NK-92 (cell line): ENCODE results near the gene ATP2B1.

Source experiments
- DNase-seq: peaks from one replicate; lab custom pipeline; 2025; ENCODE audit not compliant: unreplicated experiment; lab: John Stamatoyannopoulos, UW

The ATP2B1 gene

DNA sequence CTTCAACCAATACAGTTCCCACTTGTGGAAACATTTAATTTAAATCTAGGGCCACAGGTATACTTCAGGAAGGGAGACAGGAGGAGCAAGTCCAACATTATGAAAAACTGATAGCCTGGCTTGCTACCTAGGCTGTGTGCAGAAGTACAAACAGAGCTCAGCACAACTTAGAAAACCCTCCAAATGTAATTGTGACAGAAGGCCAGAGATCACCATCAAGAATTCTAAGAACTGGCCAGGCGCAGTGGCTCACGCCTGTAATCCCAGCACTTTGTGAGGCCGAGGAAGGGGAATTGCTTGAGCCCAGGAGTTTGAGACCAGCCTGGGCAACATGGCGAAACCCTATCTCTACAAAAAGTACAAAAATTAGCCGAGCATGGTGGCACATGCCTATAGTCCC, 14.1 kb downstream of the ATP2B1 start:
- DNase-seq, result no peak

GRCh38 chr12:89693639-89694202, 14.9 kb downstream of the ATP2B1 start:
- no peak for DNase-seq

DNA sequence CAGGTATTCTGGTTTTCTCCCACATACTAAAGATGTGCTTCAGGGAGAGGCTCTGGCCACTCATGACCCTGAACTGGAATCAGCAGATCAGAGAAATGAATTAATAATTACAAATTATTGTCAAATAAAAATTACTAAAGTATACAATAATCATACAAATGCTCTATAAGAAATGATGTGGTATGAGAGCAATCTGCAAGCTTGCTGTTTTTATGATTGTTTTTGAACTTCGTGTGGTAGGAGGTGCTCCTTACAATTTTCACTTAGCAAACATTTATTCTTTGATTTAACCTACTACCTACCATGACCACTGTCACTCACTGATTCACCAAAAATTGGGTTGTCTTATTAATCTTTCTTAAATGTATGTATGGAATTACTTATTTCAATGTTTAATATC, 16.2 kb downstream of the ATP2B1 start:
- DNase-seq, result no peak

DNA sequence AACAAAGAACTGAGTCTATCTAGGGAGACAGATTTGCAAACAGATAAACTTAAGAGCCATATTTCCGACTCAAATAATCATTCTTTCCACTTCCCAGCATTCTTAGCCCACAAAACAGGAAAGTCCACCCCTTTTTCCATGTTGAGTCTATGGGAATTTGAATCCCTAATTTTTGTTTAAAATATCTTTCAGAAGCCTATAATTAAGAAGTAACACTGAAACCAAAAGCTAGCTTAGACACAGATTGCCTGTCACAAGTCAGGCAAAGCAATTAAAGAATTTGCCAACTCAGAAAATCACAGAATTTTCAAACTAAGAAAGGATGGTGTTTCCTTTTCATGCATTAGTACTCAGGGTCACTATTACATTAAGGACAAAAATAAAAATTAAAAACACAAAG, 17.0 kb downstream of the ATP2B1 start:
- no peak for DNase-seq

DNA sequence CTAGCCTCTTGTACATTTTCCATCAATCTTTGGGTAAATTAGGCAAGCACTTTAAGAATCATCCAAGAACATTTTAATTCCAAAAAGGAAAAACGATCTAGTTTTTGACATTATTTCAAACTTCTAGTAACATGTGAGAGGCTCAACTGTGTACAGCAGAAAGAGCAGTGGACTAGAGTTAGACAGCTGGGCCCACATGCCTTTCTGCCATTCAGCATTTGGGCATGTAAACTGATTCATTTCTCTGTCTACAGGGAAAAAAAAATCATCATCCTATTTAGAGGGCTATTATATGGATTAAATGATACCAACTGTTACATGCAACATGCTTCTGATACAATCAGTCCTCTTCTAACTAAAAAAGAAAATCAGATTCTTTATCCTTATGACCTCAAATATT, 17.7 kb downstream of the ATP2B1 start:
- no peak for DNase-seq

- DNase-seq, result no peak
Measured at GRCh38 chr12:89689306-89689705, 19.3 kb downstream of the ATP2B1 start.

DNA sequence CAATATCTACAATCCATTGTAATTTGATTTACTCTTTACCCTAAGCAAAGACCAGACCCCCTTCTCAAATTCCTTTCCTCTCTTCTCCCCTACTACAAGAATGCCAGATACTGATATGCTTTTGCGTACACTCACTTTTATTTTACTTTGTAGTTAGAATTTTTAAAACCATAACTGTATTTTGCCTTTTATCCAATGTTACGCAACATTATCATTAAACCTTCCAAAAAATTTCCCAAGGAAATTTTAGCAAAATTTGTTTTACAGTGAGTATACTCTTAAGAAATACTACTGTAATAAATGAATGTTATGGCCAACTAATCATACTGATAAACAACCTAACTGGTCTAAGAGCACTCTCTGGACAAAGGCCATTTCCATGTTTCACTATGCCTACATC, 22.3 kb downstream of the ATP2B1 start:
- DNase-seq, result no peak

GRCh38 chr12:89685363-89685972, 23.2 kb downstream of the ATP2B1 start:
- no peak for DNase-seq

- DNase-seq, result no peak
Measured at GRCh38 chr12:89684136-89684535, 24.5 kb downstream of the ATP2B1 start.

DNA sequence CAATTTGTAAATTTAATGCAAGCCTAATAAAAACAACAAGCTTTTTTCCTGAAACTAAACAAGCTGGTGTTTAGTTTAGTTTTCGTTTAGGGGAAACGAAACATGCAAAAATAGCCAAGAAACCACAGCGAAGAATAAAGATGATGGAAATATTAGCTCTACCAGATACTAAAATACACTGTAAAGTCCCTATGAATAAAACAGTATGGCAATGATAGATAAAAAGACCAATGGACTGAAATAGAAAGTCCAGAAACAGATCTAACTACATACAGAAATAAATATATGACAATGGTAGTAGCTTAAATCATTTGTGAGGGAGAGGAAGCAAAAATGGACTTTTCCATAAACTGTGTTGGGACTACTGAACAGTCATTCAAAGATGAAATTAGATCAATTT, 26.4 kb downstream of the ATP2B1 start:
- DNase-seq, result no peak

- DNase-seq, result no peak
Measured at GRCh38 chr12:89680409-89680808, 28.2 kb downstream of the ATP2B1 start.

DNA sequence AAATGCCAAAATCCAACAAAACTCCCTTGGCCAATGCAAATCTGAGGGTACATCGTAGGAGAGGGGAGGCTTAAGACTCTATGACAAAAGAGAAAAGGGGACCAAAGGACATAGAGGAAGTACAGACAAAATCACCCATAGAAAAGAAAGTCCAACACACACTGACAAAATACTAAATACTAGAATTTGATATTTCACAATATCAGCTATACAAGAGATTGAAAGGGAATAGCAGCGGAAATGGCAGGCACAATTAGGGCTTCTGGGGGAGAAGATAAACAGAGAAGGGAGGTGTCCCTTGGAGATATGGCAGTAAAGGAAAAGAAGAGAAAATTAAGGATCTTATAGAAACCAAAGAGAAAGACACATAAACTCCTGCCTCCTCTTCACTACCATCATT, 29.0 kb downstream of the ATP2B1 start:
- no peak for DNase-seq

- no peak for DNase-seq
Measured at GRCh38 chr12:89678225-89678624, 30.4 kb downstream of the ATP2B1 start.

GRCh38 chr12:89676930-89677329, 31.7 kb downstream of the ATP2B1 start:
- DNase-seq, result no peak

- DNase-seq, result no peak
Measured at GRCh38 chr12:89674326-89674942, 34.2 kb downstream of the ATP2B1 start.

DNA sequence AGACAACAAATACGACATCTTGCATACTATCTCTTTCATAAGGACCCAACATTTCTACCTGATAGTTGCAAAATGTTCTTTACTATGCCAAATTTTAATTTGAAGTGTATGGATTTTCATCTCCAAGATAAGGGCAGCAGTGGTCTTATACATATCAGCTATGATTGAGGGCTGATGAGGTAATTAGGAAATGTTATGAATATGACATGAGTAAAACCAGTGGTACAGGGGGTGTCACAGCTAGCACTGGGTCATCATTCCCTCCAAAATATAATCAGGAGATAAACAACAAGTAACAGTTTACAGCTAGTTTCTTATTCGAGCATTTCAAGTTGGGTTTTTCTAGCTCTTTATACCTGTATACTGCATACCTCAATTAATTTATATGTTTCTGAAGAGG, 35.0 kb downstream of the ATP2B1 start:
- DNase-seq, result no peak

- DNase-seq, result no peak
Measured at GRCh38 chr12:89672589-89672979, 36.1 kb downstream of the ATP2B1 start.

GRCh38 chr12:89671469-89671868, 37.2 kb downstream of the ATP2B1 start:
- DNase-seq, result no peak

GRCh38 chr12:89669197-89669596, 39.4 kb downstream of the ATP2B1 start:
- DNase-seq, result no peak

DNA sequence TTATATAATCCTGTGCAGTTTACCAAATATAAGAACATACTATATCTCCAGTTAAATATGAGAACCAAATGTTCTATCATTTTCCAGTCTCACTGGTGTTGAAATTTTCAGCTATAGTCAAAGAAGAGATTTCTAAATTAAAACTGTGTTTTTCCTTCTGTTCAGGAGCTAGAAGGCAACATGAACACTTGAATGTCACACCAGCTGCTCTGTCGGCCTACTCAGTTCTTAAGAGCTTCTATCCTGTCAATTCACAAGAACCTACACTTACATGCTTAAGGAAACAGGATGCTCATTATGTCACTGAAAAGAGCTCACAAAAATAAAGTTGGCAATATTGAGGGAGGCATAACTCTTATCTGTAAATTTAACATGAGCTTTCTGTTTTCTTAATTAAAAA, 43.1 kb downstream of the ATP2B1 start:
- DNase-seq, result no peak

GRCh38 chr12:89664441-89664840, 44.2 kb downstream of the ATP2B1 start:
- no peak for DNase-seq

DNA sequence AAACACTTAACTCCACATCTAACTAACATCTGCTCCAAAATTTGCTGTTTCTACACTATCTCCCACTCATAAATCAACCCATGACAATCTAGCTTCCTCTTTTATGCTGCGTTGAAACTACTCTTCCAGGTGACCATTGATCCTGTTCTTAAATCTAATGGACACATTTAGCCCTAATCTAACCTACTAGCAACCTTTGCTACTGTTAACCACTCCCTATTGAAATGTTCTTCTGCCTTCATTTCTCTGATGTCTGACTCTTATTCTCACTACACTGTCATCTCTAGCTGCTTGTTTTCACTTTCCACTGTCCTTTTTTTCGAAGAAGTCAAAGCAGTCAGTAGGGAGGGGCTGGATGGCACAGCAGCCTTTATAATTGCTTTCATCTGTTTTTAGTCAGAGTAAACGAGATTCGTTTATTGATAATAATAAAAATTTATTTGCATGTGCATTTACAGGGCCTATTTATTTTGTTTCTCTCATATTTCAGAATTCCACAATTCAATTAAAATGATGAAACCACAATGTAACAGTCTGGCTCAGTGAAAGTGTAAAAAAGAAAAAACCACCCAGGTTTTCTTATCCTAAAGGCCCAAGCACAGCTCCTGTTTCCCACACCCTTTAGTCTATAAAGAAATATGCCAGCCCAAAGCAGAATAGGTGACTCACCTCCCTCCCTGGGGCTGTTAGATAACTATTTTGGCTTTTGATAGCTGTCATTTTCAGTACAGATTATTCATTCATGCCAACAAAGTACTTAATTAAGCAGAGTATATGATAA, 44.9 kb downstream of the ATP2B1 start:
- no peak for DNase-seq
